HepG2 (cell line): ENCODE results near the gene RHBDL1. TPM values are rescaled to one million over a fixed set of nuclear protein-coding genes. Genes with fewer than 3 reads are reported as not detected.

Source experiments
- ELF4 ChIP-seq: sonication (generic); formaldehyde crosslinking; IDR thresholded peaks from 2 replicates; pipeline ENCODE4 v1.5.0; 2020; ENCODE audit warnings: missing genetic modification reagents, mild to moderate bottlenecking, moderate library complexity, borderline replicate concordance
- MED1 ChIP-seq: sonication (generic); formaldehyde crosslinking; IDR thresholded peaks from 2 replicates; pipeline ENCODE4 v1.4.0; 2020; ENCODE audit warnings: missing genetic modification reagents
- NR2C2 ChIP-seq: sonication (generic); formaldehyde crosslinking; IDR thresholded peaks from 2 replicates; pipeline ENCODE4 v1.4.0; 2020; ENCODE audit warnings: missing genetic modification reagents, mild to moderate bottlenecking, moderate library complexity, borderline replicate concordance
- PITX1 ChIP-seq: sonication (generic); formaldehyde crosslinking; IDR thresholded peaks from 2 replicates; pipeline ENCODE4 v1.5.1; 2020; ENCODE audit warnings: mild to moderate bottlenecking, missing genetic modification reagents
- RFX3 ChIP-seq: IDR thresholded peaks from 2 replicates; pipeline ENCODE4 v1.6.1; 2016; ENCODE audit warnings: missing biosample characterization, missing genetic modification reagents
- SOX13 ChIP-seq, 3 experiments: fragments of 450-650 bp in 1 of 3; sonication (generic) in 1 of 3; formaldehyde crosslinking in 1 of 3; IDR thresholded peaks in 2 of 3; conservative IDR thresholded peaks in 1 of 3; 2 replicates each; pipeline versions ENCODE4 v1.5.0 to v1.6.1; 2016 to 2020; ENCODE audit warnings: antibody characterized with exemption in 1 of 3, mild to moderate bottlenecking in 1 of 3, missing compliant biosample characterization in 1 of 3, missing genetic modification reagents in 1 of 3, moderate library complexity in 1 of 3
- ZNF230 ChIP-seq: sonication (generic); formaldehyde crosslinking; IDR thresholded peaks from 2 replicates; pipeline ENCODE4 v1.4.0; 2020; ENCODE audit warnings: mild to moderate bottlenecking, missing genetic modification reagents
- ZNF292 ChIP-seq: sonication (generic); formaldehyde crosslinking; IDR thresholded peaks from 2 replicates; pipeline ENCODE4 v1.8.1; 2022; ENCODE audit warnings: mild to moderate bottlenecking, low read depth, missing genetic modification reagents, borderline replicate concordance
- ZNF616 ChIP-seq: sonication (generic); formaldehyde crosslinking; IDR thresholded peaks from 2 replicates; pipeline ENCODE4 v1.5.0; 2020; ENCODE audit warnings: low read depth, mild to moderate bottlenecking, missing genetic modification reagents
- ZNF878 ChIP-seq: sonication (generic); formaldehyde crosslinking; IDR thresholded peaks from 2 replicates; pipeline ENCODE4 v1.8.1; 2023; ENCODE audit warnings: mild to moderate bottlenecking, missing genetic modification reagents, moderate library complexity
- polyA plus RNA-seq, 8 experiments: library from polyadenylated mRNA; depleted of rRNA in 3 of 8; stranded (reverse) in 7 of 8; unstranded in 1 of 8; fragments of >200 nt; fragmentation: Illumina TruSeq in 4 of 8; extraction: Trizol in 4 of 8; gene quantifications; 2 replicates each; pipeline versions ENCODE4 v1.2.1 to v1.2.3, GENCODE V29; 2011 to 2016; ENCODE audit warnings: low read depth in 4 of 8, missing spikeins in 1 of 8, mixed read lengths in 1 of 8; ENCODE audit not compliant: insufficient read depth in 1 of 8
- total RNA-seq, 5 experiments: library from RNA; depleted of rRNA; stranded (reverse); fragments of >200 nt; fragmentation: Illumina TruSeq; extraction: Trizol; gene quantifications; 2 replicates each; pipeline ENCODE4 v1.2.3, GENCODE V29; 2016; ENCODE audit warnings: low read depth in 1 of 5
- TF ChIP-seq, protein P1 (sequence below), 2 experiments: sonication (generic) in 1 of 2; formaldehyde crosslinking in 1 of 2; IDR thresholded peaks; 2 replicates each; pipeline versions ENCODE4 v1.4.0 to v1.6.1; 2016 to 2020; ENCODE audit warnings: borderline replicate concordance in 1 of 2, low read depth in 1 of 2, mild to moderate bottlenecking in 1 of 2, missing genetic modification reagents in 1 of 2
- TF ChIP-seq, protein P2 (sequence below): sonication (generic); formaldehyde crosslinking; IDR thresholded peaks from 2 replicates; pipeline ENCODE4 v1.5.0; 2020; ENCODE audit warnings: missing genetic modification reagents
- TF ChIP-seq, protein P3 (sequence below): sonication (generic); formaldehyde crosslinking; IDR thresholded peaks from 2 replicates; pipeline ENCODE4 v1.4.0; 2020; ENCODE audit warnings: missing genetic modification reagents; ENCODE audit errors: not compliant biosample characterization
- TF ChIP-seq, protein P4 (sequence below): sonication (generic); formaldehyde crosslinking; conservative IDR thresholded peaks from 2 replicates; pipeline ENCODE4 v1.8.0; 2022; ENCODE audit warnings: mild to moderate bottlenecking, moderate library complexity, missing genetic modification reagents
- TF ChIP-seq, protein P5 (sequence below): sonication (generic); formaldehyde crosslinking; IDR thresholded peaks from 2 replicates; pipeline ENCODE4; 2020; ENCODE audit warnings: missing genetic modification reagents, mild to moderate bottlenecking, borderline replicate concordance

Gene RHBDL1
- total and polyA plus RNA-seq, 2 of the 13 experiments (the other 11 are each of a cell fraction or from before 2014, with no cell fraction given), result 1.8 to 3.8 TPM

DNA sequence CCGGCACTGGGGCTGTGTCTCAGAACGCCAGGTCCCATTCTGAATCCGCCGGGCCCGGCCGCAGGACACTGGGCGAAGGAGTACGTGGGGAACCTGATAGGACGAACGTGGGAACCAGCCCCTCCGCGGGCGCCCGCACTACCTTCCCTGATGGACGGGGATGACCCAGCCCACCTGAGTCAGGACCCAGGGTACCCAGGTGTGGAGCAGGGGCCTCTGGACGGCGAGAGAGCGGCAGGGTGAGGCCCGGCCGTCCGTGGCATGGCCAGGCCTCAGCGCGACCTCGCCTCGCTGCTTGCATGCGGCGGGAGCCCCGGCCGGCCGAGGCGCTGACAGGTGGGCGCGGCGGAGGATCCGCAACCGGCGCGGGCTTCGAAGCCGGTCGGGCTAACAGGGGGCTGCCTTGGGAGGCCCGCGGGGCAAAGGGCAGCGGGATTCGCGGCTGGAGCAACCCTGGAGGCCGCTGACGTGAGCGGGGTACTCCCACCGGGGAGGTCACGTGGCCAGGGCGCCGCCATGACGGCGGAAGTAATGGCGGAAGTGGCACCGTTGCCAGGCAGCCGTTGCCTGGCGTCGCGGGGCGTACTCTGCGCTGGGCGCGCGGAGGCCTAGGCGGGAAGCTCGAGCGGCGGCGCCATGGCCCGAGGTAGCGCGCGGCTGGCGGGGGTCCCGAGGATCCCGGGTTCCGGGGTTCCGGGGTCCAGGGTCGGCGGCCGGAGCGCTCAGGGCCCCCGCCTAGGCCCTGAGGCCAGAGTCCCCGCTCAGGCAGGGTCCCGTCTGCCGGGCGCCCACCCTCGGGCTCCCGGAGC lies 26.5 kb upstream of the RHBDL1 start, which contains the start of gene WDR90 (continued):
- TF ChIP-seq, protein P1, sequence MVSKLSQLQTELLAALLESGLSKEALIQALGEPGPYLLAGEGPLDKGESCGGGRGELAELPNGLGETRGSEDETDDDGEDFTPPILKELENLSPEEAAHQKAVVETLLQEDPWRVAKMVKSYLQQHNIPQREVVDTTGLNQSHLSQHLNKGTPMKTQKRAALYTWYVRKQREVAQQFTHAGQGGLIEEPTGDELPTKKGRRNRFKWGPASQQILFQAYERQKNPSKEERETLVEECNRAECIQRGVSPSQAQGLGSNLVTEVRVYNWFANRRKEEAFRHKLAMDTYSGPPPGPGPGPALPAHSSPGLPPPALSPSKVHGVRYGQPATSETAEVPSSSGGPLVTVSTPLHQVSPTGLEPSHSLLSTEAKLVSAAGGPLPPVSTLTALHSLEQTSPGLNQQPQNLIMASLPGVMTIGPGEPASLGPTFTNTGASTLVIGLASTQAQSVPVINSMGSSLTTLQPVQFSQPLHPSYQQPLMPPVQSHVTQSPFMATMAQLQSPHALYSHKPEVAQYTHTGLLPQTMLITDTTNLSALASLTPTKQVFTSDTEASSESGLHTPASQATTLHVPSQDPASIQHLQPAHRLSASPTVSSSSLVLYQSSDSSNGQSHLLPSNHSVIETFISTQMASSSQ (IDR thresholded peaks at IDR 0.05; ENCODE audit: low read depth), result no peak; the same call in 1 of the 2 replicates
- TF ChIP-seq, protein P1 (CRISPR knock-in tag; IDR thresholded peaks at IDR 0.05; ENCODE audit: borderline replicate concordance), result peak; percentile 61; the same call in 1 of the 2 replicates
- TF ChIP-seq, protein P2, sequence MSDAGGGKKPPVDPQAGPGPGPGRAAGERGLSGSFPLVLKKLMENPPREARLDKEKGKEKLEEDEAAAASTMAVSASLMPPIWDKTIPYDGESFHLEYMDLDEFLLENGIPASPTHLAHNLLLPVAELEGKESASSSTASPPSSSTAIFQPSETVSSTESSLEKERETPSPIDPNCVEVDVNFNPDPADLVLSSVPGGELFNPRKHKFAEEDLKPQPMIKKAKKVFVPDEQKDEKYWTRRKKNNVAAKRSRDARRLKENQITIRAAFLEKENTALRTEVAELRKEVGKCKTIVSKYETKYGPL (CRISPR knock-in tag), result 0 out of 2 replicates have a peak, but pooled peaks have one; percentile 16
- peak; percentile 60; the same call in 1 of the 2 replicates for TF ChIP-seq ELF4 (CRISPR knock-in tag)
- no peak for TF ChIP-seq ZNF292 (CRISPR knock-in tag)
- TF ChIP-seq RFX3 (CRISPR knock-in tag), result peak; percentile 89
- peak; percentile 19; the same call in 1 of the 2 replicates for TF ChIP-seq ZNF230 (CRISPR knock-in tag)
- TF ChIP-seq PITX1 (CRISPR knock-in tag), result peak; percentile 59; the same call in 1 of the 2 replicates
- peak; percentile 85 for TF ChIP-seq MED1
- TF ChIP-seq, protein P3, sequence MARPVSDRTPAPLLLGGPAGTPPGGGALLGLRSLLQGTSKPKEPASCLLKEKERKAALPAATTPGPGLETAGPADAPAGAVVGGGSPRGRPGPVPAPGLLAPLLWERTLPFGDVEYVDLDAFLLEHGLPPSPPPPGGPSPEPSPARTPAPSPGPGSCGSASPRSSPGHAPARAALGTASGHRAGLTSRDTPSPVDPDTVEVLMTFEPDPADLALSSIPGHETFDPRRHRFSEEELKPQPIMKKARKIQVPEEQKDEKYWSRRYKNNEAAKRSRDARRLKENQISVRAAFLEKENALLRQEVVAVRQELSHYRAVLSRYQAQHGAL, result no peak
- TF ChIP-seq NR2C2 (CRISPR knock-in tag), result peak; percentile 86
- TF ChIP-seq, protein P4, sequence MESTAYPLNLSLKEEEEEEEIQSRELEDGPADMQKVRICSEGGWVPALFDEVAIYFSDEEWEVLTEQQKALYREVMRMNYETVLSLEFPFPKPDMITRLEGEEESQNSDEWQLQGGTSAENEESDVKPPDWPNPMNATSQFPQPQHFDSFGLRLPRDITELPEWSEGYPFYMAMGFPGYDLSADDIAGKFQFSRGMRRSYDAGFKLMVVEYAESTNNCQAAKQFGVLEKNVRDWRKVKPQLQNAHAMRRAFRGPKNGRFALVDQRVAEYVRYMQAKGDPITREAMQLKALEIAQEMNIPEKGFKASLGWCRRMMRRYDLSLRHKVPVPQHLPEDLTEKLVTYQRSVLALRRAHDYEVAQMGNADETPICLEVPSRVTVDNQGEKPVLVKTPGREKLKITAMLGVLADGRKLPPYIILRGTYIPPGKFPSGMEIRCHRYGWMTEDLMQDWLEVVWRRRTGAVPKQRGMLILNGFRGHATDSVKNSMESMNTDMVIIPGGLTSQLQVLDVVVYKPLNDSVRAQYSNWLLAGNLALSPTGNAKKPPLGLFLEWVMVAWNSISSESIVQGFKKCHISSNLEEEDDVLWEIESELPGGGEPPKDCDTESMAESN, result peak; percentile 97
- no peak; the same call in 1 of the 2 replicates for TF ChIP-seq ZNF878
- peak; percentile 95; the same call in 1 of the 2 replicates for TF ChIP-seq ZNF616 (CRISPR knock-in tag)
- TF ChIP-seq SOX13 (IDR thresholded peaks at IDR 0.05), result no peak
- TF ChIP-seq SOX13 (CRISPR knock-in tag; conservative IDR thresholded peaks at IDR 0.05 in 1 of 2, IDR thresholded peaks at IDR 0.05 in 1 of 2), result peak in 1 of 2 experiments; percentile 46; a peak in 1 of 4 replicates
- TF ChIP-seq, protein P5, sequence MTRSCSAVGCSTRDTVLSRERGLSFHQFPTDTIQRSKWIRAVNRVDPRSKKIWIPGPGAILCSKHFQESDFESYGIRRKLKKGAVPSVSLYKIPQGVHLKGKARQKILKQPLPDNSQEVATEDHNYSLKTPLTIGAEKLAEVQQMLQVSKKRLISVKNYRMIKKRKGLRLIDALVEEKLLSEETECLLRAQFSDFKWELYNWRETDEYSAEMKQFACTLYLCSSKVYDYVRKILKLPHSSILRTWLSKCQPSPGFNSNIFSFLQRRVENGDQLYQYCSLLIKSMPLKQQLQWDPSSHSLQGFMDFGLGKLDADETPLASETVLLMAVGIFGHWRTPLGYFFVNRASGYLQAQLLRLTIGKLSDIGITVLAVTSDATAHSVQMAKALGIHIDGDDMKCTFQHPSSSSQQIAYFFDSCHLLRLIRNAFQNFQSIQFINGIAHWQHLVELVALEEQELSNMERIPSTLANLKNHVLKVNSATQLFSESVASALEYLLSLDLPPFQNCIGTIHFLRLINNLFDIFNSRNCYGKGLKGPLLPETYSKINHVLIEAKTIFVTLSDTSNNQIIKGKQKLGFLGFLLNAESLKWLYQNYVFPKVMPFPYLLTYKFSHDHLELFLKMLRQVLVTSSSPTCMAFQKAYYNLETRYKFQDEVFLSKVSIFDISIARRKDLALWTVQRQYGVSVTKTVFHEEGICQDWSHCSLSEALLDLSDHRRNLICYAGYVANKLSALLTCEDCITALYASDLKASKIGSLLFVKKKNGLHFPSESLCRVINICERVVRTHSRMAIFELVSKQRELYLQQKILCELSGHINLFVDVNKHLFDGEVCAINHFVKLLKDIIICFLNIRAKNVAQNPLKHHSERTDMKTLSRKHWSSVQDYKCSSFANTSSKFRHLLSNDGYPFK (CRISPR knock-in tag), result no peak
